ENCODE results near the gene ARHGAP6. TPM values are rescaled to one million over a fixed set of nuclear protein-coding genes. Genes with fewer than 3 reads are reported as not detected.

The ARHGAP6 gene
- total and polyA plus RNA-seq, 2 experiments from 2014 or later = 0.26 to 0.59 TPM

- H3K27ac Mint-ChIP-seq = no peak overlapping the region
- Histone ChIP-seq H3K4me1 (ENCODE audit: insufficient read depth) (no peaks in the 10 kb centered on the region), H3K36me3 (ENCODE audit: insufficient read depth) (no peaks in the 10 kb centered on the region), H3K4me2 (no peak overlapping the region), H3F3A (replicated peaks; ENCODE audit: low read depth) (no peaks in the 10 kb centered on the region), H3K27ac (ENCODE audit: low read depth) (no peak overlapping the region), H4K20me1 (replicated peaks; ENCODE audit: insufficient read depth) (no peaks in the 10 kb centered on the region), H2AFZ (no peak overlapping the region), H3K27me3 (ENCODE audit: insufficient read depth) (no peaks in the 10 kb centered on the region), H3K79me2 (replicated peaks; ENCODE audit: insufficient read depth) (no peaks in the 10 kb centered on the region), H3K9me2 (ENCODE audit: insufficient read depth) (no peaks in the 10 kb centered on the region), H3K4me3 (no peak overlapping the region)
- ATAC-seq = no peak
- no peaks in the 10 kb centered on the region for H3K36me3 Mint-ChIP-seq (ENCODE audit: low read depth)
- no peaks in the 10 kb centered on the region for H3K4me1 Mint-ChIP-seq
- no peak for DNase-seq (ENCODE audit: low spot score)
- H3K9me3 Mint-ChIP-seq = no peaks in the 10 kb centered on the region
- no peak for TF ChIP-seq EZH2phosphoT487 (IDR thresholded peaks at IDR 0.05; ENCODE audit: unreplicated experiment)
- TF ChIP-seq, protein P1, sequence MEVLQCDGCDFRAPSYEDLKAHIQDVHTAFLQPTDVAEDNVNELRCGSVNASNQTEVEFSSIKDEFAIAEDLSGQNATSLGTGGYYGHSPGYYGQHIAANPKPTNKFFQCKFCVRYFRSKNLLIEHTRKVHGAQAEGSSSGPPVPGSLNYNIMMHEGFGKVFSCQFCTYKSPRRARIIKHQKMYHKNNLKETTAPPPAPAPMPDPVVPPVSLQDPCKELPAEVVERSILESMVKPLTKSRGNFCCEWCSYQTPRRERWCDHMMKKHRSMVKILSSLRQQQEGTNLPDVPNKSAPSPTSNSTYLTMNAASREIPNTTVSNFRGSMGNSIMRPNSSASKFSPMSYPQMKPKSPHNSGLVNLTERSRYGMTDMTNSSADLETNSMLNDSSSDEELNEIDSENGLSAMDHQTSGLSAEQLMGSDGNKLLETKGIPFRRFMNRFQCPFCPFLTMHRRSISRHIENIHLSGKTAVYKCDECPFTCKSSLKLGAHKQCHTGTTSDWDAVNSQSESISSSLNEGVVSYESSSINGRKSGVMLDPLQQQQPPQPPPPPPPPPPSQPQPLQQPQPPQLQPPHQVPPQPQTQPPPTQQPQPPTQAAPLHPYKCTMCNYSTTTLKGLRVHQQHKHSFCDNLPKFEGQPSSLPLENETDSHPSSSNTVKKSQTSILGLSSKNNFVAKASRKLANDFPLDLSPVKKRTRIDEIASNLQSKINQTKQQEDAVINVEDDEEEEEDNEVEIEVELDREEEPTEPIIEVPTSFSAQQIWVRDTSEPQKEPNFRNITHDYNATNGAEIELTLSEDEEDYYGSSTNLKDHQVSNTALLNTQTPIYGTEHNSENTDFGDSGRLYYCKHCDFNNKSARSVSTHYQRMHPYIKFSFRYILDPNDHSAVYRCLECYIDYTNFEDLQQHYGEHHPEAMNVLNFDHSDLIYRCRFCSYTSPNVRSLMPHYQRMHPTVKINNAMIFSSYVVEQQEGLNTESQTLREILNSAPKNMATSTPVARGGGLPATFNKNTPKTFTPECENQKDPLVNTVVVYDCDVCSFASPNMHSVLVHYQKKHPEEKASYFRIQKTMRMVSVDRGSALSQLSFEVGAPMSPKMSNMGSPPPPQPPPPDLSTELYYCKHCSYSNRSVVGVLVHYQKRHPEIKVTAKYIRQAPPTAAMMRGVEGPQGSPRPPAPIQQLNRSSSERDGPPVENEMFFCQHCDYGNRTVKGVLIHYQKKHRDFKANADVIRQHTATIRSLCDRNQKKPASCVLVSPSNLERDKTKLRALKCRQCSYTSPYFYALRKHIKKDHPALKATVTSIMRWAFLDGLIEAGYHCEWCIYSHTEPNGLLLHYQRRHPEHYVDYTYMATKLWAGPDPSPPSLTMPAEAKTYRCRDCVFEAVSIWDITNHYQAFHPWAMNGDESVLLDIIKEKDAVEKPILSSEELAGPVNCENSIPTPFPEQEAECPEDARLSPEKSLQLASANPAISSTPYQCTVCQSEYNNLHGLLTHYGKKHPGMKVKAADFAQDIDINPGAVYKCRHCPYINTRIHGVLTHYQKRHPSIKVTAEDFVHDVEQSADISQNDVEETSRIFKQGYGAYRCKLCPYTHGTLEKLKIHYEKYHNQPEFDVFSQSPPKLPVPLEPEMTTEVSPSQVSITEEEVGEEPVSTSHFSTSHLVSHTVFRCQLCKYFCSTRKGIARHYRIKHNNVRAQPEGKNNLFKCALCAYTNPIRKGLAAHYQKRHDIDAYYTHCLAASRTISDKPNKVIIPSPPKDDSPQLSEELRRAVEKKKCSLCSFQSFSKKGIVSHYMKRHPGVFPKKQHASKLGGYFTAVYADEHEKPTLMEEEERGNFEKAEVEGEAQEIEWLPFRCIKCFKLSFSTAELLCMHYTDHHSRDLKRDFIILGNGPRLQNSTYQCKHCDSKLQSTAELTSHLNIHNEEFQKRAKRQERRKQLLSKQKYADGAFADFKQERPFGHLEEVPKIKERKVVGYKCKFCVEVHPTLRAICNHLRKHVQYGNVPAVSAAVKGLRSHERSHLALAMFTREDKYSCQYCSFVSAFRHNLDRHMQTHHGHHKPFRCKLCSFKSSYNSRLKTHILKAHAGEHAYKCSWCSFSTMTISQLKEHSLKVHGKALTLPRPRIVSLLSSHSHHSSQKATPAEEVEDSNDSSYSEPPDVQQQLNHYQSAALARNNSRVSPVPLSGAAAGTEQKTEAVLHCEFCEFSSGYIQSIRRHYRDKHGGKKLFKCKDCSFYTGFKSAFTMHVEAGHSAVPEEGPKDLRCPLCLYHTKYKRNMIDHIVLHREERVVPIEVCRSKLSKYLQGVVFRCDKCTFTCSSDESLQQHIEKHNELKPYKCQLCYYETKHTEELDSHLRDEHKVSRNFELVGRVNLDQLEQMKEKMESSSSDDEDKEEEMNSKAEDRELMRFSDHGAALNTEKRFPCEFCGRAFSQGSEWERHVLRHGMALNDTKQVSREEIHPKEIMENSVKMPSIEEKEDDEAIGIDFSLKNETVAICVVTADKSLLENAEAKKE (CRISPR knock-in tag; IDR thresholded peaks at IDR 0.05) = no peak
- TF ChIP-seq NANOG (IDR thresholded peaks at IDR 0.05; ENCODE audit: borderline replicate concordance) = no peak
- no peak for TF ChIP-seq ZNF114 (CRISPR knock-in tag; IDR thresholded peaks at IDR 0.05)
- TF ChIP-seq EZH2 (IDR thresholded peaks at IDR 0.05; ENCODE audit: low read depth, unreplicated experiment) = no peak
- TF ChIP-seq CTCF (conservative IDR thresholded peaks at IDR 0.05; ENCODE audit: low read depth in 2 of 2) = no peak
- no peak for TF ChIP-seq POLR2AphosphoS5 (IDR thresholded peaks at IDR 0.05; ENCODE audit: low read depth)
- TF ChIP-seq STAT1 (IDR thresholded peaks at IDR 0.05; ENCODE audit: unreplicated experiment) = no peak
- TF ChIP-seq, protein P2, sequence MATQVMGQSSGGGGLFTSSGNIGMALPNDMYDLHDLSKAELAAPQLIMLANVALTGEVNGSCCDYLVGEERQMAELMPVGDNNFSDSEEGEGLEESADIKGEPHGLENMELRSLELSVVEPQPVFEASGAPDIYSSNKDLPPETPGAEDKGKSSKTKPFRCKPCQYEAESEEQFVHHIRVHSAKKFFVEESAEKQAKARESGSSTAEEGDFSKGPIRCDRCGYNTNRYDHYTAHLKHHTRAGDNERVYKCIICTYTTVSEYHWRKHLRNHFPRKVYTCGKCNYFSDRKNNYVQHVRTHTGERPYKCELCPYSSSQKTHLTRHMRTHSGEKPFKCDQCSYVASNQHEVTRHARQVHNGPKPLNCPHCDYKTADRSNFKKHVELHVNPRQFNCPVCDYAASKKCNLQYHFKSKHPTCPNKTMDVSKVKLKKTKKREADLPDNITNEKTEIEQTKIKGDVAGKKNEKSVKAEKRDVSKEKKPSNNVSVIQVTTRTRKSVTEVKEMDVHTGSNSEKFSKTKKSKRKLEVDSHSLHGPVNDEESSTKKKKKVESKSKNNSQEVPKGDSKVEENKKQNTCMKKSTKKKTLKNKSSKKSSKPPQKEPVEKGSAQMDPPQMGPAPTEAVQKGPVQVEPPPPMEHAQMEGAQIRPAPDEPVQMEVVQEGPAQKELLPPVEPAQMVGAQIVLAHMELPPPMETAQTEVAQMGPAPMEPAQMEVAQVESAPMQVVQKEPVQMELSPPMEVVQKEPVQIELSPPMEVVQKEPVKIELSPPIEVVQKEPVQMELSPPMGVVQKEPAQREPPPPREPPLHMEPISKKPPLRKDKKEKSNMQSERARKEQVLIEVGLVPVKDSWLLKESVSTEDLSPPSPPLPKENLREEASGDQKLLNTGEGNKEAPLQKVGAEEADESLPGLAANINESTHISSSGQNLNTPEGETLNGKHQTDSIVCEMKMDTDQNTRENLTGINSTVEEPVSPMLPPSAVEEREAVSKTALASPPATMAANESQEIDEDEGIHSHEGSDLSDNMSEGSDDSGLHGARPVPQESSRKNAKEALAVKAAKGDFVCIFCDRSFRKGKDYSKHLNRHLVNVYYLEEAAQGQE (IDR thresholded peaks at IDR 0.05; ENCODE audit: unreplicated experiment) = no peak
- TF ChIP-seq CREB1 (CRISPR knock-in tag; IDR thresholded peaks at IDR 0.05; ENCODE audit: low read depth) = no peak
- no peak for TF ChIP-seq JUNB (IDR thresholded peaks at IDR 0.05; ENCODE audit: unreplicated experiment)
- no peak for TF ChIP-seq ZNF331 (CRISPR knock-in tag; IDR thresholded peaks at IDR 0.05; ENCODE audit: low read depth)
- TF ChIP-seq, protein P3, sequence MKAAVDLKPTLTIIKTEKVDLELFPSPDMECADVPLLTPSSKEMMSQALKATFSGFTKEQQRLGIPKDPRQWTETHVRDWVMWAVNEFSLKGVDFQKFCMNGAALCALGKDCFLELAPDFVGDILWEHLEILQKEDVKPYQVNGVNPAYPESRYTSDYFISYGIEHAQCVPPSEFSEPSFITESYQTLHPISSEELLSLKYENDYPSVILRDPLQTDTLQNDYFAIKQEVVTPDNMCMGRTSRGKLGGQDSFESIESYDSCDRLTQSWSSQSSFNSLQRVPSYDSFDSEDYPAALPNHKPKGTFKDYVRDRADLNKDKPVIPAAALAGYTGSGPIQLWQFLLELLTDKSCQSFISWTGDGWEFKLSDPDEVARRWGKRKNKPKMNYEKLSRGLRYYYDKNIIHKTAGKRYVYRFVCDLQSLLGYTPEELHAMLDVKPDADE (IDR thresholded peaks at IDR 0.05) = no peak
- H3K4me3 Mint-ChIP-seq = no peak overlapping the region
- no peaks in the 10 kb centered on the region for H3K27me3 Mint-ChIP-seq (ENCODE audit: insufficient read depth, low read depth, poor library complexity)
Measured at GRCh38 chrX:11702420-11702819, 36.7 kb upstream of the ARHGAP6 start.
